NCI-H2227 (cell line): Measurements from ENCODE around the gene CCDC88A.
A peak's percentile ranks its signal among the peaks of the same experiment; 100 is the strongest.
"Not testable (repeated sequence)": the region's sequence is repeated elsewhere in the genome, so short reads cannot be mapped to it uniquely, and the experiment has no call there.

Source experiments
- DNase-seq: peaks from one replicate; lab custom pipeline; 2025; ENCODE audit not compliant: unreplicated experiment; lab: John Stamatoyannopoulos, UW

CCDC88A gene

GRCh38 chr2:55391615-55392242 lies 27.9 kb downstream of the CCDC88A start:
- DNase-seq = no peak

GRCh38 chr2:55391155-55391554 lies 28.5 kb downstream of the CCDC88A start:
- no peak for DNase-seq

GRCh38 chr2:55385516-55385915 lies 34.1 kb downstream of the CCDC88A start:
- DNase-seq = not testable (repeated sequence)

GRCh38 chr2:55384786-55385185 lies 34.9 kb downstream of the CCDC88A start:
- no peak for DNase-seq

GRCh38 chr2:55371376-55371775 lies 48.3 kb downstream of the CCDC88A start:
- DNase-seq = no peak

GRCh38 chr2:55370208-55370607 lies 49.4 kb downstream of the CCDC88A start:
- DNase-seq = no peak

GRCh38 chr2:55365303-55365702 lies 54.4 kb downstream of the CCDC88A start:
- DNase-seq = no peak

- DNase-seq = no peak
Measured at GRCh38 chr2:55364189-55365055, 55.2 kb downstream of the CCDC88A start.

- no peak for DNase-seq
Measured at GRCh38 chr2:55363636-55364035, 56.0 kb downstream of the CCDC88A start.

- DNase-seq = no peak
Measured at GRCh38 chr2:55361465-55362189, 58.0 kb downstream of the CCDC88A start.

GRCh38 chr2:55358451-55358850 lies 61.2 kb downstream of the CCDC88A start:
- no peak for DNase-seq

- peak; percentile 30 for DNase-seq
Measured at GRCh38 chr2:55357927-55358326, 61.7 kb downstream of the CCDC88A start.

- no peak for DNase-seq
Measured at GRCh38 chr2:55357164-55357563, 62.5 kb downstream of the CCDC88A start.

- not testable (repeated sequence) for DNase-seq
Measured at GRCh38 chr2:55356136-55356535, 63.5 kb downstream of the CCDC88A start.

- DNase-seq = no peak
Measured at GRCh38 chr2:55355451-55355850, 64.2 kb downstream of the CCDC88A start.

GRCh38 chr2:55351672-55352071 lies 68.0 kb downstream of the CCDC88A start:
- no peak for DNase-seq

GRCh38 chr2:55345064-55345463 lies 74.6 kb downstream of the CCDC88A start:
- DNase-seq = no peak

GRCh38 chr2:55338268-55338667 lies 81.4 kb downstream of the CCDC88A start:
- no peak for DNase-seq

- no peak for DNase-seq
Measured at GRCh38 chr2:55334728-55335127, 84.9 kb downstream of the CCDC88A start.

- DNase-seq = no peak
Measured at GRCh38 chr2:55330541-55331297, 88.9 kb downstream of the CCDC88A start.
